NCI-H2171 treated with DMSO at 0.1 percent for 48 hours (cell line): ENCODE data around the gene DYSF.

ENCODE experiments used
- DNase-seq: peaks from one replicate; lab custom pipeline; 2025; lab: John Stamatoyannopoulos, UW

DYSF gene

GRCh38 chr2:71614976-71615766 is 161.8 kb downstream of the DYSF start:
- DNase-seq, result no peak

DNA sequence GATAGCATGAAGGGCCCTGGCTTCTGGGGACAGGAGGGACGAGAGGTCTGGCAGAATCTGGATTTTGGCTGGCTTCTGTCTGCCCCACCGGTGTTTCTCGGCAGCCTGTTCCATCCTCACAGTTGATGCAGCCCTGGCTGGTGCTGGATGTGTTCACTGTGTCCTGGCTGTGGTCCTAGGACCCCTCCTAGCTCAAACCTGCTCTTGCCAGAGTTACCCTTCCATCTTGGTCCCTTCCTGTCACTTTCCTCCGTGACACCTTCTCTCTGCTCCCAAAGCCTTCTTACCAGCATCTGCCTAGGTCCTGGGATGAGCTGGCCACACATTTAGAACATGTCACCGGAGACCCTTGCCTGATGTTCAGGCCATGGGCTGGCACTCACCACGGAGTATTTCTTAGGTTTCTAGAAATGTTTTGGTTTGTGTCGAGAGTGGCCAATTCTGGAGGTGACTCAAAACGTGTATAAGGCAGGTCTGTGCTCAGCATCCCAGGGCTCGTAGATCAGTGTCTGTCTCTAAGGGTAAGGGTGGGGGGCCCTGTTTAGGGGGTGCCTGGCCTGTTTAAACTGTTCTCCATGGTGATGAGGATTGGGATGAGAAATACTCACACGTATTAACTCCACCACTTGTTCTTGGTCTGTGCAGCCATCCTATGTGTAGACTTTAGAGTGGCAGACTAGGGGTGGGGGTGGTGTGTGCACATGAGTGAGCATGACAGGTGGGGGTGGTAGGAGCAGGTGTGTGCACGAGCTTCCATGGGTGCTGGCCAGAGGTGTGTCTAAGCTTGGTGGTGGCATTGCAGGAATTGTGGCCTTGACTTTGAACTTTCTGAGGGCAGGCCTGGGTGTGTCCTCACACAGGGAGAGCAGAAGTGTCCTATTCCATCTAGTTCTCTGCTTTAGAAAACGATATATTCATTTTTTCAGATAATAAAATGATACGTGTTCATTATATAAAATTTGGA is 162.7 kb downstream of the DYSF start:
- DNase-seq, result no peak

GRCh38 chr2:71617266-71617665 is 163.9 kb downstream of the DYSF start:
- no peak for DNase-seq

- no peak for DNase-seq
These were observed 165.2 kb downstream of the DYSF start for GRCh38 chr2:71618327-71619113.

GRCh38 chr2:71619230-71619741 is 165.9 kb downstream of the DYSF start:
- DNase-seq, result no peak

DNA sequence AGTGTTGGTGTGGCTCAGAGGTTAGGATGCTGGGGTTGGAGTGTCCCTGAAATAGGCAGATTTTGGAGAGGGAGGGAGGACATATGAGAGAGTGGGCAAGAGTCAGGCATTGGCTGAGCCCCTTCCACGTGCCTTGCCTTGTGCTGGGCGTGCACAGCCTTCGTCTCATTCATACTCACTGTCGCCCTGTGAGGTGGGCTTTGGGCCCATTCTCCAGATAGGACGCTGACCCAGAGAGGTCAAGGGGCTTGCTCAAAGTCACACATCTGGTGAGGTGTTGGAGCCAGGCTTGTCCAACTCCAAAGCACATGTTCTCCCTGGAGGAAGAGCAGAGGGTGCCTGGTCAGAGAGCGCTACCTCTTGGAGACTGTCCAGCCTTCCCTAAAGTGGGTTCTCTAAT is 166.8 kb downstream of the DYSF start:
- DNase-seq, result no peak

GRCh38 chr2:71620851-71621251 is 167.5 kb downstream of the DYSF start:
- no peak for DNase-seq

- DNase-seq, result no peak
These were observed 175.9 kb downstream of the DYSF start for GRCh38 chr2:71629273-71629672.

DNA sequence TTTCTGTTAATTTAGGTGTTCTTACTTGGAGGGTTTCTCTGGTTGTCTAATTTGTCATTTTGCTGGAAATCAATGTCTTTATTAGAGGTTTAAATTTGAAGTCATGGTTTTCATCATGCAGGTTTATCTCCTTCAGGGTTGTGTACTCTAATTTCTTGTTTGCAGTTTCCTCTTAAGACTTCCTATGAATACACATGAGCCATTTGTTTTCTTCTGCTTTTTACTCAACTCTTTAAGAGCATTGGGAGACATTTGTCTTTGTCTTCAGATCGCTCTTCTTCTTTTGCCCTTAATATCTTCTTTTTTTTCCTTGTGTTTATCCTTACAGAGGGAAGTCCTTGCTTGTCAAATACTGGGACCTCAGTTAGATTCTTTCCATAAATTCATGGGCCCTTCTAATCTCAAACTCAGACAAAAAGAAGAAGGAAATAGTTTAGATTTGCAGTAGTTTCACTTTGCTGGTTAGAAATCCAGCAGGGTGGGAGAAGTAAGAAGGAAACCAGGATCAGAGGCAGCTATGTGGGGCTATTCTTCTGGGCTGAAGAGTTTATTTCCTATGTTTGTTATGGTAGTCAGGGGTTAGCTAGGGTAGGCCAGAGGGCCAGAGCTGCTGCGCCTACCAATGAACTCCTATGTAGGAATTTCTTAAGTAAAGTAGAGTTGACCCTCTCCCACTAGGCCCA is 176.6 kb downstream of the DYSF start:
- DNase-seq, result no peak

- DNase-seq, result no peak
These were observed 177.3 kb downstream of the DYSF start for GRCh38 chr2:71630454-71631328.

DNA sequence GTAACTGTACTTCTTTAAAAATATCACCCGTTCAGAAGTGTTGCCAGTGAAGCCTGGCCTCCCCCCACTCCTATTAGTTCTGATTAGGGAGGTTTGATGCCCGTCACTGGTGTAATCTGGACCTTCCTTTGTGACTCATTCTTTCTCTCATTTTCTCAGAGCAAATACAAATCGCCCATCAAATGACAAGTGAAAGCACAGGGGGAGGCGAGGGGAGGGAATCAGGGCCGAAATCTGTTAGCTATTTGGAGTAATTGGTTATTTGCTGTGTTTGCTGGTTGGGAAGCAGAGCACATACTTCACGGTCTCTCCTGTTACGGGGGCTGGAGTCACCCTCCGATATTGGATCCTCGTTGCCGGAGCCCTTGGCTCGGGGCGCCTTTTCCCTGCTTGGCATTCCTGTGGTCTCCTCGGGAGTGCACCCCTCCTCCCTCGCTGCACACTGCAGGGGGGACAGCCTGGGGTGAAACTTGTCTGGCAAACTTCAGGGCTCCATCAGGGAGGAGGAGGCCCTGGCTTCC is 178.1 kb downstream of the DYSF start:
- no peak for DNase-seq

GRCh38 chr2:71633086-71633485 is 179.7 kb downstream of the DYSF start:
- no peak for DNase-seq

GRCh38 chr2:71634567-71634966 is 181.2 kb downstream of the DYSF start:
- no peak for DNase-seq

- no peak for DNase-seq
These were observed 182.4 kb downstream of the DYSF start for GRCh38 chr2:71635798-71636197.

DNA sequence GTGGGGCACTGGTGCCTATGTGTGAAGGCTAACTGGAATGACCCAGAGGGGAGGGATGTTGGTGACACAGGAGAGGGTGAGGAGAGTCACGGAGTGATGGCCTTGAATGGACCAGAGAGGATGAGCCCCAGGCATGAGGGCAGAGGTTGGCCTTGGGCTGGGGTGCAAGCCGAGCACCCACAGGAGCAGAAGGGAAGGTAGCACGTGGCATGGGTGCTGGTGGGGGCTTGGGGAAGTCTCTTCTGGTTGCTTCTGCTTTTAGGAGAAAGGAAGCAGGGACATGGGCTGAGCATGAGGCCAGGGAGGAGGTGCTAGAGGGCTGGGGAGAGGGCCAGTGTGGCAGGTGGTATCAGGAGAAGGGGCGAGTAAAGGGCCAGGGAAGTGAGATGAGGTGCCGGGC is 183.8 kb downstream of the DYSF start:
- DNase-seq, result no peak

GRCh38 chr2:71637736-71638135 is 184.4 kb downstream of the DYSF start:
- DNase-seq, result no peak

DNA sequence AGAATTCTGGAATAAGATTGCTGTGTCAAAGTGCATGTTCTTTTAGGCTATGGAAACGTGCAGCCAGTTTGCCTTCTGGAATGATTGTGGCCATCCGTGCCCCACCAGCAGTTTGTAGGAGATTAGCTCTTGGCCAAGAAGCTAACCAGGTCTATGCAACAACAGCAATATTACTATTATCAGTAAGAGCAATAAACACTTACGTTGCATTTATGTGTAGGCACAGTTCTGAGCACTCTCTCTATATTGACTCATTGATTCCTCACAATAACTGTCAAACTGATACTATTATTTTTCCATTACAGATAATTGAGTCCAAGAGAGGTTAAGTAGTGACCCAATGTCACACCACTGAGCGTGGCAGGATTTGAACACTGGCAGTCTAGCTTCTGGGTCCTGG is 186.4 kb downstream of the DYSF start:
- DNase-seq, result no peak

DNA sequence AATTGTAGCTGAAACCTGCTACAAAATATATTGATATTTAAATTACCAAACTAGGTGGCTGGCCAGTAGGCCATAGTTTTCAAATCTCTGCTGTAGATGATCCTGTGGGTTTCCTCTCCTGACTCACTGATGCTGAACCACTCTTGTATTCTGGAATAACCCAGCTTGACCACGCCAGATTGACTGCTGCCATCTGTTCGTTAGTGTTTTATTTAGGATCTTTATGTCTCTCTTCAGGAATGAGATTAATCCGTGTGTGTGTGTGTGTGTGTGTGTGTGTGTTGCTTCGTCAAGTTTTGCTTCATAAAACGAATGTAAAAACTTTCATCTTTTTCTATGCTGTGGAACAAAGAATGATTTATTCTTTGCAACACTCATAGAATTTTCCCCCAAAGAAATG is 187.1 kb downstream of the DYSF start:
- no peak for DNase-seq

GRCh38 chr2:71643674-71644357 is 190.5 kb downstream of the DYSF start:
- DNase-seq, result no peak

DNA sequence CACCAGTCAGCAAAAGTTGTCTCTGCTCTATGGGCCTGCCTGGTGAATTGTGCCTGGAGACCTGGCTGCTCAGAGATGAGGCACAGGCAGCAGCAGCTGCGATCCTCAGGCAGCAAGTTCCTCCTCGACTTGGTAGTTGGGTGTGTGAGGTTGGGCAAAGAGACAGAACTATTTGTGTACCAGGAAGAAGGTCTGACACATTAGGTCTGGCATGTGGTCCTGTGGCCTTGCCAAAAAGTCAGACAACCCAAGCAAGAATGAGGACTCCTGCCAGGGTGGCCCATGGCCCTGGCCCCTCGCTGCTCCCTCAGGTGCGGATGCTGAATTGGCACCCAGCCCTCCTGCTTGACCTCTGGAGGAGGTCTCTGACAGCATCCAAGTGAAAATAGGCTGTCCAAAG is 192.7 kb downstream of the DYSF start:
- no peak for DNase-seq
